ENCODE results near the gene CCDC88C.

CCDC88C gene

GRCh38 chr14:91243074-91243471, 174.5 kb downstream of the CCDC88C start:
- H3K79me2 ChIP-seq (ENCODE audit: low read length), result no peaks in the 10 kb centered on the region
- peak overlapping the region; percentile 17 for H2AFZ ChIP-seq (ENCODE audit: low read depth, low read length)
- peaks cover 9% of the 10 kb centered on the region for H3K27me3 ChIP-seq (ENCODE audit: low read depth, low read length)
- peak overlapping the region; percentile 97 for H3K4me2 ChIP-seq (ENCODE audit: low read length)
- H4K20me1 ChIP-seq (ENCODE audit: insufficient read depth, low read length), result no peaks in the 10 kb centered on the region
- peak overlapping the region; percentile 57 for H3K27ac ChIP-seq (ENCODE audit: low read length)
- H3K4me3 ChIP-seq (ENCODE audit: low read length), result peak overlapping the region; percentile 64
- TF ChIP-seq EZH2phosphoT487 (IDR thresholded peaks at IDR 0.05; ENCODE audit: low read depth) (no peak), CTCF (IDR thresholded peaks at IDR 0.05; ENCODE audit: low read depth, low read length) (no peak)
- peak overlapping the region; percentile 21; the same call in 1 of the 2 replicates for H3K9ac ChIP-seq (ENCODE audit: low read length)
- no peaks in the 10 kb centered on the region for H3K9me3 ChIP-seq (ENCODE audit: insufficient read depth, low read length)
- peaks cover 44% of the 10 kb centered on the region for H3K4me1 ChIP-seq (ENCODE audit: low read length)
- no peaks in the 10 kb centered on the region for H3K36me3 ChIP-seq (replicated peaks; ENCODE audit: low read depth, low read length)

- no peak overlapping the region for H2AFZ ChIP-seq (ENCODE audit: low read depth, low read length)
- H3K4me3 ChIP-seq (ENCODE audit: low read length), result peak overlapping the region; percentile 64; the same call in 1 of the 2 replicates
- peak overlapping the region; percentile 21; the same call in 1 of the 2 replicates for H3K9ac ChIP-seq (ENCODE audit: low read length)
- peaks cover 9% of the 10 kb centered on the region for H3K27me3 ChIP-seq (ENCODE audit: low read depth, low read length)
- peak overlapping the region; percentile 97 for H3K4me2 ChIP-seq (ENCODE audit: low read length)
- no peaks in the 10 kb centered on the region for H3K79me2 ChIP-seq (ENCODE audit: low read length)
- peaks cover 47% of the 10 kb centered on the region for H3K4me1 ChIP-seq (ENCODE audit: low read length)
- H3K9me3 ChIP-seq (ENCODE audit: insufficient read depth, low read length), result no peaks in the 10 kb centered on the region
- H3K27ac ChIP-seq (ENCODE audit: low read length), result peak overlapping the region; percentile 57; the same call in 1 of the 2 replicates
- TF ChIP-seq CTCF (IDR thresholded peaks at IDR 0.05; ENCODE audit: low read depth, low read length), result no peak
- TF ChIP-seq EZH2phosphoT487 (IDR thresholded peaks at IDR 0.05; ENCODE audit: low read depth), result no peak
- H4K20me1 ChIP-seq (ENCODE audit: insufficient read depth, low read length), result no peaks in the 10 kb centered on the region
- no peaks in the 10 kb centered on the region for H3K36me3 ChIP-seq (replicated peaks; ENCODE audit: low read depth, low read length)
These were observed 175.0 kb downstream of the CCDC88C start for GRCh38 chr14:91242635-91243034.

- no peaks in the 10 kb centered on the region for H3K9me3 ChIP-seq (ENCODE audit: insufficient read depth, low read length)
- peaks cover 9% of the 10 kb centered on the region for H3K27me3 ChIP-seq (ENCODE audit: low read depth, low read length)
- H3K79me2 ChIP-seq (ENCODE audit: low read length), result no peaks in the 10 kb centered on the region
- H3K9ac ChIP-seq (ENCODE audit: low read length), result peak overlapping the region; percentile 38; the same call in 1 of the 2 replicates
- no peak for TF ChIP-seq EZH2phosphoT487 (IDR thresholded peaks at IDR 0.05; ENCODE audit: low read depth)
- no peak for TF ChIP-seq CTCF (IDR thresholded peaks at IDR 0.05; ENCODE audit: low read depth, low read length)
- peak overlapping the region; percentile 49 for H3K27ac ChIP-seq (ENCODE audit: low read length)
- peaks cover 47% of the 10 kb centered on the region for H3K4me1 ChIP-seq (ENCODE audit: low read length)
- H3K4me3 ChIP-seq (ENCODE audit: low read length), result peak overlapping the region; percentile 68
- H3K4me2 ChIP-seq (ENCODE audit: low read length), result peak overlapping the region; percentile 93
- no peak overlapping the region for H2AFZ ChIP-seq (ENCODE audit: low read depth, low read length)
- no peaks in the 10 kb centered on the region for H3K36me3 ChIP-seq (replicated peaks; ENCODE audit: low read depth, low read length)
- no peaks in the 10 kb centered on the region for H4K20me1 ChIP-seq (ENCODE audit: insufficient read depth, low read length)
These were observed 175.8 kb downstream of the CCDC88C start for GRCh38 chr14:91241863-91242262.

GRCh38 chr14:91238661-91239060, 179.0 kb downstream of the CCDC88C start:
- Histone ChIP-seq H4K20me1 (ENCODE audit: insufficient read depth, low read length) (no peaks in the 10 kb centered on the region), H3K4me2 (ENCODE audit: low read length) (no peak overlapping the region), H3K27me3 (ENCODE audit: low read depth, low read length) (peaks cover 9% of the 10 kb centered on the region), H3K9ac (ENCODE audit: low read length) (no peak overlapping the region), H3K79me2 (ENCODE audit: low read length) (no peaks in the 10 kb centered on the region), H2AFZ (ENCODE audit: low read depth, low read length) (no peak overlapping the region), H3K4me3 (ENCODE audit: low read length) (no peak overlapping the region), H3K36me3 (replicated peaks; ENCODE audit: low read depth, low read length) (no peaks in the 10 kb centered on the region), H3K9me3 (ENCODE audit: insufficient read depth, low read length) (no peaks in the 10 kb centered on the region), H3K27ac (ENCODE audit: low read length) (no peak overlapping the region), H3K4me1 (ENCODE audit: low read length) (peaks cover 36% of the 10 kb centered on the region)
- no peak for TF ChIP-seq CTCF (IDR thresholded peaks at IDR 0.05; ENCODE audit: low read depth, low read length)
- TF ChIP-seq EZH2phosphoT487 (IDR thresholded peaks at IDR 0.05; ENCODE audit: low read depth), result no peak

Measured in OCI-LY3 (cell line).